ENCODE data around the gene ANXA1. TPM values are rescaled to one million over a fixed set of nuclear protein-coding genes. Genes with fewer than 3 reads are reported as not detected.

The ANXA1 gene
- total and polyA plus RNA-seq, 4 donors, result 4.8 to 28.6 (median 14.5) TPM

DNA sequence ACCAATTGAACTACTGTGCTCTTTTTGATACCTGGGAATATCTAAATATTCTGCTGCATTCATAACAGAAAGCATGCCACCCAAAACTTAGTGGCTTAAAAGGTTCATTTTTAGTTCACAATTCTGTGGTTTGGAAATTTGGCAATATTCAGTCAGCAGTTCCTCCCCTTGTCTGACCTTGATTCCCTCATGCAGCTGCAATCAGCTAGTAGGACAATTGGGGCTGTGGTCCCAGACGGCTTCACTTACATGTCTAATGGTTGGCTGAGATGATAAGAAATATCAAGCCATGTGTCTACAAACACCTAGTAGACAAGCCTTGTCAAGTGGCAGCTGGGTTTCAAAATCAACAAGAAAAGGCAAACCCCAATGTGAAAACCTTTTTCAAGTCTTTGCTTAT lies 51.3 kb downstream of the ANXA1 start:
- Histone ChIP-seq H3K9me3 (ENCODE audit: control insufficient read depth in 4 of 4, low read length in 3 of 4) (no peaks in the 10 kb centered on the region), H3K27me3 (ENCODE audit: control insufficient read depth in 4 of 4, insufficient read depth in 4 of 4, low read length in 3 of 4) (no peaks in the 10 kb centered on the region), H3K27ac (ENCODE audit: low read depth in 1 of 2, low read length in 2 of 2) (no peak overlapping the region), H3K4me1 (ENCODE audit: control insufficient read depth in 4 of 4, insufficient read depth in 4 of 4, low read length in 3 of 4) (peaks cover 0 to 3% (median 0%) of the 10 kb centered on the region in 4 donors), H3K4me3 (ENCODE audit: low read depth in 1 of 3, low read length in 3 of 3) (no peak overlapping the region), H3K36me3 (ENCODE audit: control insufficient read depth in 4 of 4, insufficient read depth in 3 of 4, low read depth in 1 of 4, low read length in 3 of 4) (no peaks in the 10 kb centered on the region), H3K9ac (ENCODE audit: low read depth in 1 of 2, low read length in 2 of 2) (no peak overlapping the region)
- TF ChIP-seq, protein P1, sequence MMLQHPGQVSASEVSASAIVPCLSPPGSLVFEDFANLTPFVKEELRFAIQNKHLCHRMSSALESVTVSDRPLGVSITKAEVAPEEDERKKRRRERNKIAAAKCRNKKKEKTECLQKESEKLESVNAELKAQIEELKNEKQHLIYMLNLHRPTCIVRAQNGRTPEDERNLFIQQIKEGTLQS (IDR thresholded peaks at IDR 0.05), result no peak
- no peak for TF ChIP-seq HNF4A (conservative IDR thresholded peaks at IDR 0.05)
- TF ChIP-seq FOXA1 (IDR thresholded peaks at IDR 0.05), result no peak
- no peak for TF ChIP-seq RAD21 (IDR thresholded peaks at IDR 0.05)
- TF ChIP-seq TAF1 (conservative IDR thresholded peaks at IDR 0.05), result no peak
- TF ChIP-seq, protein P2, sequence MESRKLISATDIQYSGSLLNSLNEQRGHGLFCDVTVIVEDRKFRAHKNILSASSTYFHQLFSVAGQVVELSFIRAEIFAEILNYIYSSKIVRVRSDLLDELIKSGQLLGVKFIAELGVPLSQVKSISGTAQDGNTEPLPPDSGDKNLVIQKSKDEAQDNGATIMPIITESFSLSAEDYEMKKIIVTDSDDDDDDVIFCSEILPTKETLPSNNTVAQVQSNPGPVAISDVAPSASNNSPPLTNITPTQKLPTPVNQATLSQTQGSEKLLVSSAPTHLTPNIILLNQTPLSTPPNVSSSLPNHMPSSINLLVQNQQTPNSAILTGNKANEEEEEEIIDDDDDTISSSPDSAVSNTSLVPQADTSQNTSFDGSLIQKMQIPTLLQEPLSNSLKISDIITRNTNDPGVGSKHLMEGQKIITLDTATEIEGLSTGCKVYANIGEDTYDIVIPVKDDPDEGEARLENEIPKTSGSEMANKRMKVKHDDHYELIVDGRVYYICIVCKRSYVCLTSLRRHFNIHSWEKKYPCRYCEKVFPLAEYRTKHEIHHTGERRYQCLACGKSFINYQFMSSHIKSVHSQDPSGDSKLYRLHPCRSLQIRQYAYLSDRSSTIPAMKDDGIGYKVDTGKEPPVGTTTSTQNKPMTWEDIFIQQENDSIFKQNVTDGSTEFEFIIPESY (IDR thresholded peaks at IDR 0.05), result no peak
- TF ChIP-seq, protein P3, sequence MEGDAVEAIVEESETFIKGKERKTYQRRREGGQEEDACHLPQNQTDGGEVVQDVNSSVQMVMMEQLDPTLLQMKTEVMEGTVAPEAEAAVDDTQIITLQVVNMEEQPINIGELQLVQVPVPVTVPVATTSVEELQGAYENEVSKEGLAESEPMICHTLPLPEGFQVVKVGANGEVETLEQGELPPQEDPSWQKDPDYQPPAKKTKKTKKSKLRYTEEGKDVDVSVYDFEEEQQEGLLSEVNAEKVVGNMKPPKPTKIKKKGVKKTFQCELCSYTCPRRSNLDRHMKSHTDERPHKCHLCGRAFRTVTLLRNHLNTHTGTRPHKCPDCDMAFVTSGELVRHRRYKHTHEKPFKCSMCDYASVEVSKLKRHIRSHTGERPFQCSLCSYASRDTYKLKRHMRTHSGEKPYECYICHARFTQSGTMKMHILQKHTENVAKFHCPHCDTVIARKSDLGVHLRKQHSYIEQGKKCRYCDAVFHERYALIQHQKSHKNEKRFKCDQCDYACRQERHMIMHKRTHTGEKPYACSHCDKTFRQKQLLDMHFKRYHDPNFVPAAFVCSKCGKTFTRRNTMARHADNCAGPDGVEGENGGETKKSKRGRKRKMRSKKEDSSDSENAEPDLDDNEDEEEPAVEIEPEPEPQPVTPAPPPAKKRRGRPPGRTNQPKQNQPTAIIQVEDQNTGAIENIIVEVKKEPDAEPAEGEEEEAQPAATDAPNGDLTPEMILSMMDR (IDR thresholded peaks at IDR 0.05; ENCODE audit: low read depth, low read length, missing input control), result no peak
- TF ChIP-seq, protein P4, sequence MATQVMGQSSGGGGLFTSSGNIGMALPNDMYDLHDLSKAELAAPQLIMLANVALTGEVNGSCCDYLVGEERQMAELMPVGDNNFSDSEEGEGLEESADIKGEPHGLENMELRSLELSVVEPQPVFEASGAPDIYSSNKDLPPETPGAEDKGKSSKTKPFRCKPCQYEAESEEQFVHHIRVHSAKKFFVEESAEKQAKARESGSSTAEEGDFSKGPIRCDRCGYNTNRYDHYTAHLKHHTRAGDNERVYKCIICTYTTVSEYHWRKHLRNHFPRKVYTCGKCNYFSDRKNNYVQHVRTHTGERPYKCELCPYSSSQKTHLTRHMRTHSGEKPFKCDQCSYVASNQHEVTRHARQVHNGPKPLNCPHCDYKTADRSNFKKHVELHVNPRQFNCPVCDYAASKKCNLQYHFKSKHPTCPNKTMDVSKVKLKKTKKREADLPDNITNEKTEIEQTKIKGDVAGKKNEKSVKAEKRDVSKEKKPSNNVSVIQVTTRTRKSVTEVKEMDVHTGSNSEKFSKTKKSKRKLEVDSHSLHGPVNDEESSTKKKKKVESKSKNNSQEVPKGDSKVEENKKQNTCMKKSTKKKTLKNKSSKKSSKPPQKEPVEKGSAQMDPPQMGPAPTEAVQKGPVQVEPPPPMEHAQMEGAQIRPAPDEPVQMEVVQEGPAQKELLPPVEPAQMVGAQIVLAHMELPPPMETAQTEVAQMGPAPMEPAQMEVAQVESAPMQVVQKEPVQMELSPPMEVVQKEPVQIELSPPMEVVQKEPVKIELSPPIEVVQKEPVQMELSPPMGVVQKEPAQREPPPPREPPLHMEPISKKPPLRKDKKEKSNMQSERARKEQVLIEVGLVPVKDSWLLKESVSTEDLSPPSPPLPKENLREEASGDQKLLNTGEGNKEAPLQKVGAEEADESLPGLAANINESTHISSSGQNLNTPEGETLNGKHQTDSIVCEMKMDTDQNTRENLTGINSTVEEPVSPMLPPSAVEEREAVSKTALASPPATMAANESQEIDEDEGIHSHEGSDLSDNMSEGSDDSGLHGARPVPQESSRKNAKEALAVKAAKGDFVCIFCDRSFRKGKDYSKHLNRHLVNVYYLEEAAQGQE (IDR thresholded peaks at IDR 0.05), result no peak
- no peak for TF ChIP-seq EGR1 (IDR thresholded peaks at IDR 0.05; ENCODE audit: low read depth in 2 of 2)
- 4% methylated on average over 1 of the region's 1 CpG for WGBS
- DNase-seq (ENCODE audit: low spot score), result no peak

DNA sequence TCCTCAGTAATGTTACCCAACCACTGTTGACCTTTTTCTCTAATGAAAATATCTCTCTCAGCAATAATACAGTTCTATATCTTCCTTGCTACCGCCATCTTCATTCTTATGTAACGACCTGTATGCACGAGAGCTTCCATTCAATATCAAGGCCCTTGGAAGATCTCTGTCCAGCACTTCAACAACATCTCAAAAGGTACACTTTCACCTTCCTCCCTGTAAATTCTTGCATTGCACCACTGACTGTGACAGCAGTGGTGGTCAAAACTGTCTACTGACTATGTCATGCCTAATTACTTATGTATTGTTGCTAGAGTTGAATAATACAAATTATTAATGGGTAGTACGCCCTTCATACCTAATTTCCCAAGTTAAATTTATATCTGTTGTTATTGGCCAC lies 53.3 kb downstream of the ANXA1 start:
- DNase-seq (ENCODE audit: low spot score), result no peak
- Histone ChIP-seq H3K27ac (ENCODE audit: low read depth in 1 of 2, low read length in 2 of 2) (no peak overlapping the region), H3K27me3 (ENCODE audit: control insufficient read depth in 4 of 4, insufficient read depth in 4 of 4, low read length in 3 of 4) (no peaks in the 10 kb centered on the region), H3K36me3 (ENCODE audit: control insufficient read depth in 4 of 4, insufficient read depth in 3 of 4, low read depth in 1 of 4, low read length in 3 of 4) (no peaks in the 10 kb centered on the region), H3K4me1 (ENCODE audit: control insufficient read depth in 4 of 4, insufficient read depth in 4 of 4, low read length in 3 of 4) (peaks cover 0 to 3% (median 0%) of the 10 kb centered on the region in 4 donors), H3K9ac (ENCODE audit: low read depth in 1 of 2, low read length in 2 of 2) (no peak overlapping the region), H3K9me3 (ENCODE audit: control insufficient read depth in 4 of 4, low read length in 3 of 4) (no peaks in the 10 kb centered on the region), H3K4me3 (ENCODE audit: low read depth in 1 of 3, low read length in 3 of 3) (no peak overlapping the region)
- WGBS, result 73% methylated on average over 4 of the region's 4 CpGs
- TF ChIP-seq FOXA2 (IDR thresholded peaks at IDR 0.05) (no peak), HNF4A (conservative IDR thresholded peaks at IDR 0.05) (no peak), RAD21 (IDR thresholded peaks at IDR 0.05) (no peak), SP1 (IDR thresholded peaks at IDR 0.05) (no peak), RXRA (IDR thresholded peaks at IDR 0.05) (no peak), GABPA (IDR thresholded peaks at IDR 0.05 in 1 of 2, conservative IDR thresholded peaks at IDR 0.05 in 1 of 2) (no peak)
- TF ChIP-seq, protein P4 (IDR thresholded peaks at IDR 0.05), result no peak
- TF ChIP-seq, protein P5, sequence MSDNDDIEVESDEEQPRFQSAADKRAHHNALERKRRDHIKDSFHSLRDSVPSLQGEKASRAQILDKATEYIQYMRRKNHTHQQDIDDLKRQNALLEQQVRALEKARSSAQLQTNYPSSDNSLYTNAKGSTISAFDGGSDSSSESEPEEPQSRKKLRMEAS (IDR thresholded peaks at IDR 0.05), result no peak
- TF ChIP-seq, protein P2 (IDR thresholded peaks at IDR 0.05), result no peak
- TF ChIP-seq, protein P1 (IDR thresholded peaks at IDR 0.05), result no peak

Data from liver (tissue), 9 donors.